Testis (tissue), 2 donors: ENCODE results near the gene BCORL1.

Source experiments
- POLR2A ChIP-seq: fragments of 450-650 bp; IDR thresholded peaks from one replicate; pipeline ENCODE4 v1.6.1; 2017; ENCODE audit warnings: antibody characterized with exemption, mild to moderate bottlenecking, moderate library complexity
- TF ChIP-seq, protein P1 (sequence below), 3 experiments: fragments of 450-650 bp in 2 of 3; fragments of 200-600 bp in 1 of 3; sonication (generic) in 1 of 3; IDR thresholded peaks; one replicate each; pipeline ENCODE4 v1.5.1; 2016 to 2019; ENCODE audit warnings: antibody characterized with exemption in 3 of 3, mild to moderate bottlenecking in 2 of 3, moderate library complexity in 1 of 3

DNA sequence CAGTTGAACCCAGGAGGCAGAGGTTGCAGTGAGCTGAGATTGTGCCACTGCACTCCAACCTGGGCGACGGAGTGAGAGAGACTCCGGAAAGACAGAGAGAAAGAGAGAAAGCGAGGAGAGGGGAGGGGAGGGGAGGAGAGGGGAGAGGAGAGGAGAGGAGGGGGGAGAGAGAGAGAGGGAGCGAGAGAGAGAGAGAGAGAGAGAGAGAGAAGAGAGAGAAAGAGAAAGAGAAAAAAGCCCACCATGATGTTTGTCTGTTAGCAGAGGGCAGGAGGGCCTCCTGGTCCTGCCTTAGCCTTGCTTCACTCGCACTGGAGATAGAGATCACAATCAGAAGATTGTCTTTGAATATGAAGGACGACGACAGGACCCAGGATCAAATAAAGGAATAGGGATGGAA lies 18.7 kb upstream of the BCORL1 start:
- TF ChIP-seq, protein P1, sequence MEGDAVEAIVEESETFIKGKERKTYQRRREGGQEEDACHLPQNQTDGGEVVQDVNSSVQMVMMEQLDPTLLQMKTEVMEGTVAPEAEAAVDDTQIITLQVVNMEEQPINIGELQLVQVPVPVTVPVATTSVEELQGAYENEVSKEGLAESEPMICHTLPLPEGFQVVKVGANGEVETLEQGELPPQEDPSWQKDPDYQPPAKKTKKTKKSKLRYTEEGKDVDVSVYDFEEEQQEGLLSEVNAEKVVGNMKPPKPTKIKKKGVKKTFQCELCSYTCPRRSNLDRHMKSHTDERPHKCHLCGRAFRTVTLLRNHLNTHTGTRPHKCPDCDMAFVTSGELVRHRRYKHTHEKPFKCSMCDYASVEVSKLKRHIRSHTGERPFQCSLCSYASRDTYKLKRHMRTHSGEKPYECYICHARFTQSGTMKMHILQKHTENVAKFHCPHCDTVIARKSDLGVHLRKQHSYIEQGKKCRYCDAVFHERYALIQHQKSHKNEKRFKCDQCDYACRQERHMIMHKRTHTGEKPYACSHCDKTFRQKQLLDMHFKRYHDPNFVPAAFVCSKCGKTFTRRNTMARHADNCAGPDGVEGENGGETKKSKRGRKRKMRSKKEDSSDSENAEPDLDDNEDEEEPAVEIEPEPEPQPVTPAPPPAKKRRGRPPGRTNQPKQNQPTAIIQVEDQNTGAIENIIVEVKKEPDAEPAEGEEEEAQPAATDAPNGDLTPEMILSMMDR (IDR thresholded peaks at IDR 0.05) = no peak
- no peak for TF ChIP-seq POLR2A
